Measurements from ENCODE around the gene DIPK2B. TPM values are rescaled to one million over a fixed set of nuclear protein-coding genes. Genes with fewer than 3 reads are reported as not detected.

Gene DIPK2B, protein sequence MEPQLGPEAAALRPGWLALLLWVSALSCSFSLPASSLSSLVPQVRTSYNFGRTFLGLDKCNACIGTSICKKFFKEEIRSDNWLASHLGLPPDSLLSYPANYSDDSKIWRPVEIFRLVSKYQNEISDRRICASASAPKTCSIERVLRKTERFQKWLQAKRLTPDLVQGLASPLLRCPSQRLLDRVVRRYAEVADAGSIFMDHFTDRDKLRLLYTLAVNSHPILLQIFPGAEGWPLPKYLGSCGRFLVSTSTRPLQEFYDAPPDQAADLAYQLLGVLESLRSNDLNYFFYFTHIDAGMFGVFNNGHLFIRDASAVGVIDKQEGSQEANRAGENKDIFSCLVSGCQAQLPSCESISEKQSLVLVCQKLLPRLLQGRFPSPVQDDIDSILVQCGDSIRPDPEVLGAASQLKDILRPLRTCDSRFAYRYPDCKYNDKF
- 24.2 TPM for polyA plus RNA-seq (ENCODE audit: insufficient read length)

DNA sequence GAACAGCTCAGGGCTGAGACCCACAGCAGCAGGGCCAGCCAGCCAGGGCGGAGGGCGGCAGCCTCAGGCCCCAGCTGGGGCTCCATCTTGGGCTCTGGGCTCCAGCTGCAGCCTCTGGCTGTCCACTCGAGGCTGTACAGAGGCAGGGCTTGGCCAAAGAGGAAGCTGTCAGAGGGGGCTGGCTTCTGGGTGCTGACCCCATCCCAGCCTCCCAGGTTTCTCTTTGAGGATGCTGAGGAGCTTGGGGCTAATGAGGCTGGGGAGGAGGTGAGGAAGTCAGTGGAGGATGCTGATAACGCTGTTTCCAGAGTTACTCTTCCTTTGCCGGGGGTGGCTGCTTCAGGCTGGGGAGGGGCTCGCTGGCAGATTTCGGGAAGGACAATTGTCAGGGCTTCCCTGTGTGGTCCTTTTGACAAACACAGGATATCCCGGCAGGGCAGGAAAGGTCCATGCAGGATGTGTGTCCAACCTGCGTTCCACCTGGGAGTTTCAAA is at the start of gene DIPK2B:
Gene DIPK2B (minus strand): TSS at position 136 of the 494 bp plus-strand sequence. CDS start 50 bp downstream, at position 86.
- no peak for DNase-seq (ENCODE audit: low read depth)

DNA sequence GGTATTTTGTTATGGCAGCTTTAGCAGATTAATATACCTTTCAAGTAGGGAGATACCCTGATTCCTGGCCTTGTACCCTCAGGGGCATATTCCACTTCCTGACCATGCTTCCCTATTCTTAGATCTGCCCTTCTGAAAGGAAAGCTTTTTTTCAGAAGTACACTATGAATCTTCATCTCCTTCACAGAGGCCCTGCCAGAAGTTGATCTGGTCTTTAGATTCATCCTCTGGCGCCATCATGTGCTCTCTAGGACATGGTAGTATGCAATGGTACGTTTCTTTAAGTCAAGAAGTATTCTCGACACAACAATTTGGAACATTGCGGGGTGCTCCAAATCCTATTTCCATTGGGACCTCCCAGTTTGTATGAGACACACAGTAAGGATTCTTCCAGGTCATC is 39.6 kb upstream of the DIPK2B start:
- DNase-seq (ENCODE audit: low read depth): no peak

DNA sequence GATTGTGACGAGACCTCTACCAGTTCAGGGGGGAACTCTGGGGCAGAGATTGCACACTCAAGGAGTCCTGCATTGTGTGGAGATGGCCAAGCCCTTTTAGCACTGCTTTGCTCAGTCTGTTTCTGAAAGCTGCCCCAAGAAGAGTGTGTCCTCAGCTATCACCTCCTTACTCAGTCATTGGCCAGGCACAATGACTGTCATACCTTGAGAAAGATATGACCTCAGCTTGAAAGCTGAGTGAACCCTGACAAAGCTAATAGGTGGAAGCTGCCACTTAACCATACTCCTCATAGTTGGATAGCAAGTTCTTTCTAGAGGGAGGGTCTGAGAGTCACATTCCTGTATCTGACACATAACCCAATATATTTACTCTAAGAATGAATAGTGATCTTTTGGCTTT is 37.8 kb upstream of the DIPK2B start:
- no peak for DNase-seq (ENCODE audit: low read depth)

DNA sequence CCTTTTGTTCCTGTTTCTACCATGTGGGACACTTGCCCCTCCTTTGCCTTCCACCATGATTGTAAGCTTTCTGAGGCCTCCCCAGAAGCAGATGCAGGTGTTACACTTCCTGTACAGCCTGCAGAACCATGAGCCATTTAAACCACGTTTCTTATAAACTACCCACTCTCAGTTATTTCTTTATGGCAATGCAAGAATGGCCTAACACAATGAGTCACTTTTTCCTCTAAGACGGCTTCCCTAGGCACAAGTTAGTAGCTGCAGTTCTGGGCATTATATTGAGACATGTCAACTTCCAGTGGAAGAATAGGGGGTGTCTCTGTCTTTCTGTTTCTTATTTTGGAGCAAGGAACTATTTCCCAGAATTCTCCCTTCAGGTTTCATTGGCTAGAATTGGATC is 32.9 kb upstream of the DIPK2B start:
- DNase-seq (ENCODE audit: low read depth): no peak

GRCh38 chrX:45232139-45232538 is 31.5 kb upstream of the DIPK2B start:
- no peak for DNase-seq (ENCODE audit: low read depth)

DNA sequence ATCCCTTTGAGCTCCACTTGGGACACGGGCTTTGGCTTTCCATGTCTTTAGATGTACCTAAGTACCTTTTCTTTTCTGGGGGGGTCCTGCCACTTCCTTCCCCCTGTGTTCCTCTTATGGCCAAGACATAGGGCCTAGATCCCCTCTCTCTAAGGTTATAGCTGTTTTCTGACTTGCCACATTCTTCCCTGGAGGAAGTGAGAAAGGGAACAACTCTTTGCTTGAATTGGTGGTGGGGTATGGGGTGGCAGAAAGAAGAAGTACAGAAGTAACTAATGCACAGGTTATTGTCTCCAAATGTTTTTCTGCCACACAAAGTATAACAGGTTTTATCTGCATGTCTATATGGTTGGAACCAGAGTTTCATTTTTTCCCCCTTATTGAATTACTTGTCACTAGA is 29.7 kb upstream of the DIPK2B start:
- DNase-seq (ENCODE audit: low read depth): no peak

- DNase-seq (ENCODE audit: low read depth): no peak
Measured at GRCh38 chrX:45229348-45229747, 28.7 kb upstream of the DIPK2B start.

- DNase-seq (ENCODE audit: low read depth): no peak
Measured at GRCh38 chrX:45228126-45228525, 27.4 kb upstream of the DIPK2B start.

GRCh38 chrX:45208121-45208856 is 7.6 kb upstream of the DIPK2B start:
- DNase-seq (ENCODE audit: low read depth): no peak

GRCh38 chrX:45202171-45202570 is 1.5 kb upstream of the DIPK2B start:
- DNase-seq (ENCODE audit: low read depth): no peak

- no peak for DNase-seq (ENCODE audit: low read depth)
Measured at GRCh38 chrX:45198706-45199105, 2.0 kb downstream of the DIPK2B start.

DNA sequence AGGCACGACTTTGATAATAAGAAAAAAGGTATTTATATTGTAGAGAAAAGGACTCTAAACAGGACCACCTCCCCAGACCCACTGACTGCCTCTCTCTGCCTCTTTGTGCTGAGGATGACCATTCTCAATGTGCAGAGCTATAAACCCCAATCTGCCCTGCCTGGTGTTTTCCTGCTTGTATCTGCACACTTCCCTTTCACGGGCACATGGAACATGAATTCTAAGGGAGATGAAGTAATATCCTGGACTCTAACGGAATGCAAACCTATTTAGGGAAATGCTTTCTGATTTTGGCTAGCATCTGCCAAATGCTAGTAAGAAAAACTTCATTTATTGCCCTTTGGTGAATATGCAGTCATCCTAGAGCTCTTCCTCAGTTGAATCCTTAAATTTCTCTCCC is 2.4 kb downstream of the DIPK2B start:
- no peak for DNase-seq (ENCODE audit: low read depth)

- DNase-seq (ENCODE audit: low read depth): no peak
Measured at GRCh38 chrX:45196701-45197100, 4.0 kb downstream of the DIPK2B start.

GRCh38 chrX:45191820-45192409 is 8.8 kb downstream of the DIPK2B start:
- DNase-seq (ENCODE audit: low read depth): no peak

DNA sequence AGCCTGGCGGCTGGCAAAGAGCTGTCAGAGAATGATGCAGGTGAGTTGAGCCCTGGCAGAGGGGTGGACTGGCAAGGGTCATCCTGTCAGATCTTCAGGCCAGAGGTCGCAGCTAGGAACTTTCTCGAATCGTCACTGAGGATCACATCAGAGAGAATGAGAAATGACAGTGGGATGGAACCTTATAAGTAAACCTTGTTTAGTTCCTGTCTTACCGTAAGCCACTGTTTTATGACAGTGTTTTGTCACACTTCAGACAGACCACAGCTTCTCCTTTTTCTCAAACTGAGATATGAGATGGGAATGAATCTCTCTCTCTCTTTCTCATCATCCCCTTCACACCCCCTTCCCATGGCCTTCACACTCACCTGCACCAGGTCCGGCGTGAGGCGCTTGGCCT is 9.3 kb downstream of the DIPK2B start:
- DNase-seq (ENCODE audit: low read depth): no peak

DNA sequence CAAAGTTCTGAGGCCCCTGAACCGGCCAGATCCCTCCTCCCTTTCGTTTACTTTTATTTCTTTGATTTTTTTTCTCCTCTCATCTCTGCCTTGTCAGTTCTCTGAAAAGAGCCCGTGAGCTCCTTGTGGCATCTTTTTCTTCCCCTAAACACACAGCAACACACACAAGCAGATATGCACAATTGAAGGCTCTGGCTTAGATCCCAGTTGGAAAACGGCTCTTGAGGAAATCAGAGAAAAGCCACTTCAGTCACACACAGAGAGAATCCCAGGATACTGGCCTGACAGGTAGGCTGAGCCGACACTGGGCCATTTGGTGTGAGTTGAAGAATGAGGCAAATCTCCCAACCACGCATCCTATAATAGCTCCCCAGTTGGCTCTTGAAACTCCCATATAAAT is 12.9 kb downstream of the DIPK2B start:
- DNase-seq (ENCODE audit: low read depth): no peak

DNA sequence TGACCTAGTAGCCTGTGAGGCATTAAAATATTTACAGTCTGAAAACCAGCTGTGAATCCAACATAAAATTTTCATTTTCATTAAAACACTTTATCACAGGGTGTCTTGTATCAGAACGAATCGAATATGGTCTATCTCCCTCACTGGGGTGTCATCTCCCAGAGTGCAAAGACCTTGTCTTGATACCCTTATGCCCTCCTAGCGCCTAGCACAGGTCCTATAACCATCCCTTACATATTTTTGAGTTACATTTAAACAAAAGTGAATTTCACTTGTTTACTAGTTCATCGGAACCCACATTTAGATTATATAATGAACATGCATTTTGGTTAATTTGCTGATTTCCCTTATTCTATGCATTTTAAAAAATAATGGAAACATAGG is 14.0 kb downstream of the DIPK2B start:
- no peak for DNase-seq (ENCODE audit: low read depth)

- DNase-seq (ENCODE audit: low read depth): no peak
Measured at GRCh38 chrX:45184211-45184610, 16.5 kb downstream of the DIPK2B start.

DNA sequence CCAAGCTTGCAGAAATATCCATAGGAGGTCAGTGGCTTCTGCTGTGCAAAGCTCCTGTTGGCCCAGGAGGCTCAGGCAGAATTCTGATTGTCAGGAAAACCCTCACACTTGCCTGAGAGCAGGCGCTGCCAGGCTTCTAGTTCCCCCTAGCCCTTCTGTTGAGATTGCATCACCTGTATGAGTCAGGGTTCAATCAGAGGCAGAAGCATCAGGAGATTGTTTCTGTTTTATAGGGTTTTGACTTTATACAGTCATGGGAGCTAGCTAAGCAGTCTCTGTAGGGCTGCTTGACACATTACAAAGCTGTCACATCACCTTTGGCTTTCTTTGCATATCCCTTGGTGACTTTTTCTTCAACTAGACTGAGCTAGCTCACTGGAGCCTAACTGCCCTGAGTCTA is 27.8 kb downstream of the DIPK2B start:
- no peak for DNase-seq (ENCODE audit: low read depth)

DNA sequence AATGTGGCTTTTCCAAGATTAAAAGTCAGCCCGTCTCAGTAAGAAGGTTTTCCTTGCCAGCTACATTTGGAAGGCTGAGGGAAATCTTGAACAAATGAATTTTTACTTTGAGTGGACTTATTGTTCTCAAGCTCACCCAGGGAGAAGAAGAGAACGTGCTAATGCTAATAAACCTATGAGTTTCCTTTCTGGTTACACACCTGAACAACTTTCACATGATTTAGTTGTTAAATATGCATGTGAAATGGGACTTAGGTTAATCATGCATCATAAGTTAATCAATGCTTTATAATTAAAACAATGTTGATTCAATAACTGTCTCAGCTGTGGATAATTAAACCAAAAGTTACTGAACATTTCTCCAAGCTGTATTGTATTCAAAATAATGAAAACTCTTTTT is 33.9 kb downstream of the DIPK2B start:
- DNase-seq (ENCODE audit: low read depth): no peak

- no peak for DNase-seq (ENCODE audit: low read depth)
Measured at GRCh38 chrX:45165726-45166125, 35.0 kb downstream of the DIPK2B start.

GRCh38 chrX:45164995-45165394 is 35.7 kb downstream of the DIPK2B start:
- DNase-seq (ENCODE audit: low read depth): no peak
